Right cardiac atrium (tissue), 5 donors: ENCODE measurements around the gene HOXA13. TPM values are rescaled to one million over a fixed set of nuclear protein-coding genes. Genes with fewer than 3 reads are reported as not detected.
A peak's percentile ranks its signal among the peaks of the same experiment; 100 is the strongest.

Experiments used
- ATAC-seq, 2 donors: fragments of 200-7000 bp; cut with Tn5 transposase; one replicate each; pipeline versions ENCODE4 v1.8.0 to v1.9.1; 2020; ENCODE audit warnings: moderate library complexity in 2 of 2, mild to moderate bottlenecking in 1 of 2
- DNase-seq, 3 donors: peaks; one replicate each; pipeline ENCODE4 v3.0.0-alpha.2; 2020
- H3K27ac ChIP-seq: one replicate; pipeline ENCODE4 v1.5.1; 2013; ENCODE audit warnings: mild to moderate bottlenecking, low read length, control low read depth, moderate library complexity
- H3K27me3 ChIP-seq: one replicate; pipeline ENCODE4 v1.6.1; 2013; ENCODE audit not compliant: control insufficient read depth, insufficient read depth
- H3K4me1 ChIP-seq: one replicate; pipeline ENCODE4 v1.6.1; 2013; ENCODE audit warnings: low read length; ENCODE audit not compliant: control insufficient read depth, insufficient read depth
- H3K4me3 ChIP-seq: one replicate; pipeline ENCODE4 v1.5.1; 2013; ENCODE audit warnings: low read length, control low read depth
- H3K9me3 ChIP-seq: one replicate; pipeline ENCODE4 v1.6.1; 2013; ENCODE audit warnings: low read length; ENCODE audit not compliant: control insufficient read depth
- WGBS: extraction: QIAGEN DNeasy Blood & Tissue Kit; methylation state at CpG from one replicate; pipeline ENCODE4 v1.1.7; 2013; 5-methylcytosine and 5-hydroxymethylcytosine counted together
- intact Hi-C, 4 donors: fragments of 100-400 bp; cut with DNase I; formaldehyde crosslinking; loops; one replicate each; pipeline versions ENCODE4 v1.11.0 to v1.14.0; 2022 to 2023
- polyA plus RNA-seq: library from polyadenylated mRNA; stranded (reverse); fragments of 200-250 nt; gene quantifications from one replicate; pipeline ENCODE4 v1.2.3, GENCODE V29; 2013
- total RNA-seq, 4 donors: library from RNA; stranded (reverse); fragmentation: NEBNext Ultra II Directional; extraction: Animal tissue kit (Norgen Biotek cat#: 25700); gene quantifications; one replicate each; pipeline ENCODE4 v1.2.1, GENCODE V29; 2021
- donor health status: healthy with polysubstance abuse.
- donor health status: DM: no; HTN: yes; CAD: no.
- donor health status: DM: no; HTN: no; CAD: no.
- donor health status: DM: no; HTN: yes; CAD: no; lungs with severe emphysema.
- donor health status: DM: yes; HTN: yes; CAD: no.

The HOXA13 gene
- total and polyA plus RNA-seq, 5 donors, result not detected

- 86% methylated on average over 4 of the region's 4 CpGs for WGBS
- Histone ChIP-seq H3K4me1 (no peaks in the 10 kb centered on the region), H3K4me3 (no peak overlapping the region), H3K27ac (no peak overlapping the region), H3K27me3 (no peaks in the 10 kb centered on the region), H3K9me3 (no peaks in the 10 kb centered on the region)
- DNase-seq (no peak), ATAC-seq (no peak)
- intact Hi-C loops, result no loop called here
Observed at GRCh38 chr7:27229448-27229847, 29.6 kb upstream of the HOXA13 start.

GRCh38 chr7:27224983-27225934 lies 25.4 kb upstream of the HOXA13 start:
- H3K27ac ChIP-seq, result no peak overlapping the region
- H3K9me3 ChIP-seq, result no peaks in the 10 kb centered on the region
- ATAC-seq (no peak), DNase-seq (no peak)
- no peak overlapping the region for H3K4me3 ChIP-seq
- H3K4me1 ChIP-seq, result no peaks in the 10 kb centered on the region
- H3K27me3 ChIP-seq, result peaks cover 10% of the 10 kb centered on the region
- WGBS, result 7% methylated on average over 61 of the region's 61 CpGs
- intact Hi-C loops, result no loop called here

GRCh38 chr7:27223941-27224575 lies 24.2 kb upstream of the HOXA13 start:
- no peaks in the 10 kb centered on the region for H3K9me3 ChIP-seq
- DNase-seq (no peak), ATAC-seq (no peak)
- H3K4me1 ChIP-seq, result no peaks in the 10 kb centered on the region
- intact Hi-C loops, result no loop called here
- peaks cover 10% of the 10 kb centered on the region for H3K27me3 ChIP-seq
- H3K4me3 ChIP-seq, result no peak overlapping the region
- H3K27ac ChIP-seq, result no peak overlapping the region

GRCh38 chr7:27221201-27221797 lies 21.4 kb upstream of the HOXA13 start:
- 93% methylated on average over 3 of the region's 3 CpGs for WGBS
- Histone ChIP-seq H3K27me3 (peaks cover 10% of the 10 kb centered on the region), H3K4me3 (no peak overlapping the region), H3K27ac (no peak overlapping the region), H3K9me3 (no peaks in the 10 kb centered on the region), H3K4me1 (no peaks in the 10 kb centered on the region)
- intact Hi-C loops, result no loop called here
- ATAC-seq, result no peak
- no peak for DNase-seq

- Histone ChIP-seq H3K9me3 (no peaks in the 10 kb centered on the region), H3K4me1 (no peaks in the 10 kb centered on the region), H3K27me3 (peaks cover 13% of the 10 kb centered on the region), H3K4me3 (peak overlapping the region; percentile 27), H3K27ac (no peak overlapping the region)
- intact Hi-C loops, result no loop called here
- no peak for DNase-seq
- ATAC-seq, result peak in 1 of 2 donors; percentile 19
- 16% methylated on average over 45 of the region's 45 CpGs for WGBS
Observed at GRCh38 chr7:27220440-27220955, 20.6 kb upstream of the HOXA13 start.

DNA sequence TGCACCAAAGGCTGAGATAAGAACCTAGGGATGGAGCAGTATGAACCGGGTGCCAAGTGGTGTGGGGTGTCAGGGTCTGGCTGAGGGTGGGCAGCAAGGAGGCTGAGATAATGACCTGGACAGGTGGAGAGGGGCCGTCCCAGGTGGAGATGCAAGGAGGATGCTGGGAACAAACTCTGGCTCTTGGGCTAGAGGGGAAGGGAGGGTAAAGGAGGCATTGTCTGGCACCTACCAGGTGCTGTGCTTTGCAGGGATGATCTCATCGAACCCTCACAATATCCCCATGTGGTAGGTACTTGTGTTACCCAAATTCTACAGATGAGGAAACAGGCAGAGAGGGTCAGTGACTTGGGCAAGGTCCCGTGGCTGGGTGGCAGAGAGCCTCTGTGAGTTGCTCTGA lies 19.9 kb upstream of the HOXA13 start:
- WGBS, result 64% methylated on average over 4 of the region's 4 CpGs
- Histone ChIP-seq H3K27ac (no peak overlapping the region), H3K27me3 (peaks cover 13% of the 10 kb centered on the region), H3K4me3 (no peak overlapping the region), H3K9me3 (no peaks in the 10 kb centered on the region), H3K4me1 (no peaks in the 10 kb centered on the region)
- DNase-seq, result no peak
- intact Hi-C loops, result loop anchor here in 3 of 4 donors (10.0 kb wide), 2 partner anchors 355 to 565 kb away; no protein-coding TSS in a partner anchor
- no peak for ATAC-seq

- no peak for DNase-seq
- Histone ChIP-seq H3K27me3 (peaks cover 10% of the 10 kb centered on the region), H3K4me3 (no peak overlapping the region), H3K4me1 (no peaks in the 10 kb centered on the region), H3K27ac (no peak overlapping the region), H3K9me3 (no peaks in the 10 kb centered on the region)
- intact Hi-C loops, result loop anchor here in 3 of 4 donors (10.0 kb wide), 2 partner anchors 357 to 567 kb away; no protein-coding TSS in a partner anchor
- no peak for ATAC-seq
Observed at GRCh38 chr7:27217951-27218350, 18.1 kb upstream of the HOXA13 start.

- H3K27ac ChIP-seq, result no peak overlapping the region
- ATAC-seq, result no peak
- WGBS, result 89% methylated on average over 2 of the region's 2 CpGs
- DNase-seq, result no peak
- no peaks in the 10 kb centered on the region for H3K4me1 ChIP-seq
- peaks cover 6% of the 10 kb centered on the region for H3K27me3 ChIP-seq
- intact Hi-C loops, result loop anchor here in 3 of 4 donors (10.0 kb wide), 2 partner anchors 359 to 569 kb away; no protein-coding TSS in a partner anchor
- no peaks in the 10 kb centered on the region for H3K9me3 ChIP-seq
- no peak overlapping the region for H3K4me3 ChIP-seq
Observed at GRCh38 chr7:27215356-27215755, 15.5 kb upstream of the HOXA13 start.

DNA sequence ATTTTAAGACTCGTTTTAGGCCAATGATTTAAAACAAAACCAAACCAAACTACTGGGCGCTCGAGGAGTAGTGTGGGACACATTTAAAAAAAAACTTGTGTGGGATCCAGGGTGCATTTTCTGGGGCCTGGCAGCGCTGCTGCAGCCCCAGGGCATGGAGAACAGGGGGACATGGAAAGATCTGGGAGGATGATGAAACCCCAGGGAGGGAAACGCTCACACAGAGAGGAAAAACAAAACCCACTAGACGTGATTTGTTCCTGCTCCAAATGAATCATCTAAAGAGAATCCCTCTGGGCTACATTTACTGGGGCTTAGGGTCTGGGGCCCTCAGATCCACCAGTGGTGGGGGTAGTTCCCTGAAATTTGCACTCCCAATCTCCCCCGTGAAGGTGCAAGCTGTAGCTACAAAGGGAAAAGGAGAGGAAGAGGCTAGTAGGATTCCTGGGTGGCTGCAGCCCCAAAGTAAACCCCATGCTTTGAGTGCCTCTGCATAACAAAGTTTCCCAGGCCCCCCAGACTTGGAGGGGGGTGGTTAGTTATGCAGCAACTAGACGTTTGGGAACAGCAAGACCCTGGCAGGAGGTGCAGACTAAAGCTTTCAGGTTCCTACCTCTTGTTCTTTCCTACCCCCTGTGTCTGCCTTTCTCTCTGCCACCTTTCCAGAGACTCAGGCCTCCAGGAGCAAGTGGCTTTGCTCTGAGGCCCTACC lies 14.5 kb upstream of the HOXA13 start:
- DNase-seq, result no peak
- intact Hi-C loops, result loop anchor here in 3 of 4 donors (10.0 kb wide), 2 partner anchors 360 to 570 kb away; no protein-coding TSS in a partner anchor

GRCh38 chr7:27213433-27214238 lies 13.7 kb upstream of the HOXA13 start:
- DNase-seq (no peak), ATAC-seq (peak in 1 of 2 donors; percentile 32)
- Histone ChIP-seq H3K4me3 (peak overlapping the region; percentile 6), H3K9me3 (no peaks in the 10 kb centered on the region), H3K27me3 (peaks cover 6% of the 10 kb centered on the region), H3K4me1 (no peaks in the 10 kb centered on the region), H3K27ac (no peak overlapping the region)
- 36% methylated on average over 50 of the region's 50 CpGs for WGBS
- intact Hi-C loops, result loop anchor here in 3 of 4 donors (10.0 kb wide), 2 partner anchors 361 to 571 kb away; no protein-coding TSS in a partner anchor

More for the DNA sequence above, 14.5 kb upstream of the HOXA13 start:
- WGBS, result 61% methylated on average over 8 of the region's 8 CpGs
- peaks cover 6% of the 10 kb centered on the region for H3K27me3 ChIP-seq
- H3K9me3 ChIP-seq, result no peaks in the 10 kb centered on the region
- no peaks in the 10 kb centered on the region for H3K4me1 ChIP-seq
- H3K27ac ChIP-seq, result no peak overlapping the region
- H3K4me3 ChIP-seq, result no peak overlapping the region
- no peak for ATAC-seq
